Uterus (tissue), 2 donors: ENCODE measurements around the gene PLA2G4D.

ENCODE experiments used
- POLR2A ChIP-seq, 2 donors: fragments of 450-650 bp; IDR thresholded peaks; one replicate each; pipeline ENCODE4 v1.6.1; 2016; ENCODE audit warnings: antibody characterized with exemption in 2 of 2, mild to moderate bottlenecking in 1 of 2, moderate library complexity in 1 of 2
- TF ChIP-seq, protein P1 (sequence below), 4 experiments: fragments of 200-600 bp in 2 of 4; fragments of 450-650 bp in 2 of 4; sonication (generic) in 2 of 4; IDR thresholded peaks; one replicate each; pipeline ENCODE4 v1.5.1; 2016 to 2019; ENCODE audit warnings: antibody characterized with exemption in 4 of 4, mild to moderate bottlenecking in 2 of 4, moderate library complexity in 1 of 4

GRCh38 chr15:42046597-42046996, 47.8 kb downstream of the PLA2G4D start:
- TF ChIP-seq, protein P1, sequence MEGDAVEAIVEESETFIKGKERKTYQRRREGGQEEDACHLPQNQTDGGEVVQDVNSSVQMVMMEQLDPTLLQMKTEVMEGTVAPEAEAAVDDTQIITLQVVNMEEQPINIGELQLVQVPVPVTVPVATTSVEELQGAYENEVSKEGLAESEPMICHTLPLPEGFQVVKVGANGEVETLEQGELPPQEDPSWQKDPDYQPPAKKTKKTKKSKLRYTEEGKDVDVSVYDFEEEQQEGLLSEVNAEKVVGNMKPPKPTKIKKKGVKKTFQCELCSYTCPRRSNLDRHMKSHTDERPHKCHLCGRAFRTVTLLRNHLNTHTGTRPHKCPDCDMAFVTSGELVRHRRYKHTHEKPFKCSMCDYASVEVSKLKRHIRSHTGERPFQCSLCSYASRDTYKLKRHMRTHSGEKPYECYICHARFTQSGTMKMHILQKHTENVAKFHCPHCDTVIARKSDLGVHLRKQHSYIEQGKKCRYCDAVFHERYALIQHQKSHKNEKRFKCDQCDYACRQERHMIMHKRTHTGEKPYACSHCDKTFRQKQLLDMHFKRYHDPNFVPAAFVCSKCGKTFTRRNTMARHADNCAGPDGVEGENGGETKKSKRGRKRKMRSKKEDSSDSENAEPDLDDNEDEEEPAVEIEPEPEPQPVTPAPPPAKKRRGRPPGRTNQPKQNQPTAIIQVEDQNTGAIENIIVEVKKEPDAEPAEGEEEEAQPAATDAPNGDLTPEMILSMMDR (IDR thresholded peaks at IDR 0.05), result no peak
- no peak for TF ChIP-seq POLR2A (IDR thresholded peaks at IDR 0.05)
